Right lobe of liver (tissue), 6 donors: ENCODE results near the gene TUBA1B. TPM values are rescaled to one million over a fixed set of nuclear protein-coding genes. Genes with fewer than 3 reads are reported as not detected.

Experiments
- ATAC-seq, 4 donors: fragments of 200-7000 bp; cut with Tn5 transposase; one replicate each; pipeline ENCODE4 v1.9.1; 2020; ENCODE audit warnings: mild to moderate bottlenecking in 4 of 4, moderate library complexity in 4 of 4
- DNase-seq, 3 donors: peaks; one replicate each; pipeline ENCODE4 v3.0.0-alpha.2; 2020
- H3K27ac ChIP-seq, 3 donors: fragments of 200-600 bp; one replicate each; pipeline ENCODE4 v1.8.0; 2022
- H3K27me3 ChIP-seq, 2 donors: fragments of 200-600 bp; one replicate each; pipeline ENCODE4 v1.8.0; 2022
- H3K36me3 ChIP-seq, 4 donors: fragments of 200-600 bp; sonication (generic) in 1 of 4; one replicate each; pipeline versions ENCODE4 v1.5.1 to v1.8.0; 2017 to 2022; ENCODE audit warnings: control low read depth in 1 of 4
- H3K4me1 ChIP-seq, 4 donors: fragments of 200-600 bp; sonication (generic) in 1 of 4; one replicate each; pipeline versions ENCODE4 v1.5.1 to v1.8.0; 2017 to 2022; ENCODE audit warnings: control low read depth in 1 of 4
- H3K4me3 ChIP-seq, 3 donors: fragments of 200-600 bp; one replicate each; pipeline ENCODE4 v1.8.0; 2022
- H3K9me3 ChIP-seq, 4 donors: fragments of 200-600 bp; sonication (generic) in 1 of 4; one replicate each; pipeline versions ENCODE4 v1.5.1 to v1.8.0; 2017 to 2022; ENCODE audit warnings: control low read depth in 1 of 4
- POLR2A ChIP-seq: fragments of 450-650 bp; IDR thresholded peaks from one replicate; pipeline ENCODE4 v1.6.1; 2017; ENCODE audit warnings: antibody characterized with exemption, mild to moderate bottlenecking
- WGBS: methylation state at CpG from one replicate; pipeline ENCODE4 v1.1.6; 2018; ENCODE audit warnings: low coverage, low lambda C conversion rate; ENCODE audit not compliant: insufficient coverage; ENCODE audit errors: missing lambda C conversion rate; 5-methylcytosine and 5-hydroxymethylcytosine counted together
- intact Hi-C, 2 donors: fragments of 100-400 bp; cut with DNase I; formaldehyde crosslinking; loops; one replicate each; pipeline versions ENCODE4 v1.11.2 to v1.14.1; 2022
- total RNA-seq, 6 experiments: library from RNA; depleted of rRNA in 2 of 6; stranded (reverse); fragments of >200 nt in 2 of 6; fragmentation: NEBNext Ultra II Directional in 3 of 6; extraction: Animal tissue kit (Norgen Biotek cat#: 25700) in 3 of 6; gene quantifications; one replicate each; pipeline versions ENCODE4 v1.1.0 to v1.2.4, GENCODE V29; 2016 to 2023
- TF ChIP-seq, protein P1 (sequence below), 4 donors: fragments of 200-600 bp in 3 of 4; fragments of 450-650 bp in 1 of 4; IDR thresholded peaks; one replicate each; pipeline versions ENCODE4 v1.5.1 to v1.8.0; 2016 to 2022; ENCODE audit warnings: antibody characterized with exemption in 4 of 4, mild to moderate bottlenecking in 2 of 4
- donor health status: DM: no; HTN: yes; CAD: no.
- donor health status: DM: no; HTN: no; CAD: no.
- donor health status: DM: no; HTN: no; CAD: no.
- donor health status: DM: no; HTN: yes; CAD: no.
- donor health status: DM: no; HTN: yes; CAD: no.

The TUBA1B gene
- total RNA-seq, 6 experiments from 2014 or later = 90.3 to 370 (median 174) TPM

DNA sequence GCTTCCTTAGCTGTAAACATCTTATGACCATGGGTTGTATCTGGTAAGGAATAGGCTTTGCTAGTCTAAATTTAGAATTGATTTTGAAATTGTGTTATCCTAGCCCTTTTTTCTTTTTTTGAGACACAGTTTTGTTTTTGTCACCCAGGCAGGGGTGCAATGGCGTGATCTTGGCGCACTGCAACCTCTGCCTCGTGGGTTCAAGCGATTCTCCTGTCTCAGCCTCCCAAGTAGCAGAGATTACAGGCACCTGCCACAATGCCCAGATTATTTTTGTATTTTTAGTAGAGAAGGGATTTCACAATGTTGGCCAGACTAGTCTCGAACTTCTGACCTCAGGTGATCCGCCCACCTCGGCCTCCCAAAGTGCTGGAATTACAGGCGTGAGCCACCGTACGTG is 2.4 kb upstream of the TUBA1B start:
- WGBS = 57% methylated on average over 7 of the region's 10 CpGs
- Histone ChIP-seq H3K4me1 (peaks cover 0 to 13% (median 0%) of the 10 kb centered on the region in 4 donors), H3K27ac (no peak overlapping the region), H3K27me3 (no peaks in the 10 kb centered on the region), H3K9me3 (no peaks in the 10 kb centered on the region), H3K4me3 (no peak overlapping the region), H3K36me3 (peaks cover 2 to 12% (median 9%) of the 10 kb centered on the region in 4 donors)
- ATAC-seq = no peak
- intact Hi-C loops = no loop called here
- no peak for DNase-seq
- no peak for TF ChIP-seq POLR2A
- TF ChIP-seq, protein P1, sequence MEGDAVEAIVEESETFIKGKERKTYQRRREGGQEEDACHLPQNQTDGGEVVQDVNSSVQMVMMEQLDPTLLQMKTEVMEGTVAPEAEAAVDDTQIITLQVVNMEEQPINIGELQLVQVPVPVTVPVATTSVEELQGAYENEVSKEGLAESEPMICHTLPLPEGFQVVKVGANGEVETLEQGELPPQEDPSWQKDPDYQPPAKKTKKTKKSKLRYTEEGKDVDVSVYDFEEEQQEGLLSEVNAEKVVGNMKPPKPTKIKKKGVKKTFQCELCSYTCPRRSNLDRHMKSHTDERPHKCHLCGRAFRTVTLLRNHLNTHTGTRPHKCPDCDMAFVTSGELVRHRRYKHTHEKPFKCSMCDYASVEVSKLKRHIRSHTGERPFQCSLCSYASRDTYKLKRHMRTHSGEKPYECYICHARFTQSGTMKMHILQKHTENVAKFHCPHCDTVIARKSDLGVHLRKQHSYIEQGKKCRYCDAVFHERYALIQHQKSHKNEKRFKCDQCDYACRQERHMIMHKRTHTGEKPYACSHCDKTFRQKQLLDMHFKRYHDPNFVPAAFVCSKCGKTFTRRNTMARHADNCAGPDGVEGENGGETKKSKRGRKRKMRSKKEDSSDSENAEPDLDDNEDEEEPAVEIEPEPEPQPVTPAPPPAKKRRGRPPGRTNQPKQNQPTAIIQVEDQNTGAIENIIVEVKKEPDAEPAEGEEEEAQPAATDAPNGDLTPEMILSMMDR (IDR thresholded peaks at IDR 0.05) = no peak

GRCh38 chr12:49133014-49133413 is 1.8 kb upstream of the TUBA1B start:
- Histone ChIP-seq H3K9me3 (no peaks in the 10 kb centered on the region), H3K27ac (no peak overlapping the region), H3K36me3 (peaks cover 2 to 12% (median 9%) of the 10 kb centered on the region in 4 donors), H3K4me3 (no peak overlapping the region), H3K27me3 (no peaks in the 10 kb centered on the region), H3K4me1 (peaks cover 0 to 13% (median 0%) of the 10 kb centered on the region in 4 donors)
- TF ChIP-seq, protein P1 (IDR thresholded peaks at IDR 0.05) = no peak
- TF ChIP-seq POLR2A = no peak
- ATAC-seq (no peak), DNase-seq (no peak)
- intact Hi-C loops = no loop called here
- WGBS = 85% methylated on average over 5 of the region's 5 CpGs

- 30% methylated on average over 8 of the region's 9 CpGs for WGBS
- no peaks in the 10 kb centered on the region for H3K27me3 ChIP-seq
- DNase-seq = no peak
- H3K27ac ChIP-seq = peak overlapping the region; percentile 41 to 100 (median 92)
- H3K36me3 ChIP-seq = peaks cover 7 to 21% (median 14%) of the 10 kb centered on the region in 4 donors
- H3K9me3 ChIP-seq = no peaks in the 10 kb centered on the region
- no peak for TF ChIP-seq POLR2A
- TF ChIP-seq, protein P1 (IDR thresholded peaks at IDR 0.05) = no peak
- no peak for ATAC-seq
- peak overlapping the region; percentile 41 to 93 (median 89) for H3K4me3 ChIP-seq
- intact Hi-C loops = no loop called here
- peaks cover 0 to 13% (median 0%) of the 10 kb centered on the region in 4 donors for H3K4me1 ChIP-seq
Measured at GRCh38 chr12:49131894-49132461, 783 bp upstream of the TUBA1B start.

DNA sequence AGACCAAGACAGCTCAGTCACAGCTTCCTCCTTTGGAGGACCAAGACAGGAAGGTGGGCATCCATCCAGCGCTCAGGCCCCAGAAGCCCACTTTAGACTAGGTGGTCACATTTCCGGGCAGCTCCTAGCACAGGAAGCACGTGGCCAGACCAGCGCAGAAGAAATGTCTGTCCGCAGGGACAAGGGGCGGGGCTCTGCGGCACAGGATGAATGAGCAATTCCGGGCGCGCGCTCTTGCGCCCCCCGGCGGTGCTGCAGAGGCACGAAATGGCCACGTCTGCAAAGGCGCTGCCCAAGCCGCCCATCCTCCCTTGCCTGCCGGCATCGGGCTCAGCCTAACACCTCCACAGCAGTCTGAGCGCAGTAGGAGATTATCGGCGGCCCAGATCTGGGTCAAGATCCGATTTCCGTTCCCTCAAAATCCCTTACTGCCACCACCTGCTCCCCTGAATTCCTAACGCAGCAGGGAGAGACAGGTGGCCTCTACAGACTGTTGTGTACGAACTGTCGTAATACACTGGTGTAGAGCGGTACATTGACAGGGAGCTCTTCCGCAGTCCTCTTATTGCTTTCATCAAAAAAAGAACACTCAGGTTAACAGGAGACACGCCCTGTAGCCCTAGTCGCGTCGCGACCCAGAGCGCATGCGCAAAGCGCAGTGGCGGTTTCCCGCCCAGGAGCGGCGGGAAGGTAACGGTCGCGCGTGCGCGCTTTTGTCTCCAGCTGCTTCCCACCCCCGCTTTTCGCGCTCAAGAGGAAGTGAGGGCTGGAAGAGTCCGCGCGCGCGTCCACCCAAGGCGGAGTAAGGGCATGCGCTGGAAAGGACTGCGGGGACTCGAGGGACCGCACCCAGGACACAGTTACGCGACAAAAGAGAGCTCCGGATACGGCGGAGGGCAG is 794 bp downstream of the TUBA1B start:
- intact Hi-C loops = no loop called here
- TF ChIP-seq POLR2A = no peak
- TF ChIP-seq, protein P1 (IDR thresholded peaks at IDR 0.05) = peak; percentile 80 to 97 (median 88)
- Histone ChIP-seq H3K36me3 (peaks cover 7 to 23% (median 14%) of the 10 kb centered on the region in 4 donors), H3K27me3 (no peaks in the 10 kb centered on the region), H3K27ac (peak overlapping the region; percentile 91 to 100 (median 92)), H3K4me3 (peak overlapping the region; percentile 89 to 100 (median 93)), H3K9me3 (no peaks in the 10 kb centered on the region), H3K4me1 (peaks cover 0 to 13% (median 0%) of the 10 kb centered on the region in 4 donors)
- 3% methylated on average over 18 of the region's 66 CpGs for WGBS
- peak; percentile 80 to 85 (median 84) for ATAC-seq
- DNase-seq = peak; percentile 95 to 96 (median 96)
